Measurements from ENCODE around the gene TMED1. TPM values are rescaled to one million over a fixed set of nuclear protein-coding genes. Genes with fewer than 3 reads are reported as not detected.

Gene TMED1
- total and polyA plus RNA-seq, 11 donors = 27.0 to 76.5 (median 35.8) TPM

DNA sequence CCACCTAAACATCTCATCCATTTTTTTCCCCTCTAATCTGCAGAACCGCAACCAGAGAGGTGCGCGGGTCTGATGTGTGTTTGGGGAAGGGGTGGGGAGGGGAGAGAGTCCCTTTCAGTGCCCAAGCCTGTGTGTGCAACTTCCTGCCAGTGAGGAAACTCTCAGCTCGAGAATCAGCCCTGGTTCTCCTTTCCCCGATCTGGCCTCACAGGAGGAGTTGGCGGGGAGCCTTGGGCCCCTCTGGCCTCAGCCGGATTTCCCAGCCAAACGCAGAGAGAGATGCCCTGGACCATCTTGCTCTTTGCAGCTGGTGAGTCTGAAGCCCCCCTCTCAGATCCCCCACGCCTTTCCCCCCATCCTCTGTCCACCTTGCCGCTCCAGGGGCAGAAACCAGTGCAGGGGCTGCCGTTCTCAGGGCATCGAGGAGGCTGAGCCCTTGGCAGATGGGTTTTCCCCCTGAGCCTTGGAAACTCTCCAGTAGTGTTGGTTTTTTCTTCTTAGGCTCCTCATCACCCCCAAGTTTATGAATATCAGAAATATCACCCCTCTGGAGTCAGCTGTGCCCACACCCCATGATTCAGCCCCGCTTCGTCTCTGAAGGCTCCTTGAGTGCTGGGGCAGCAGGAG, 12.3 kb upstream of the TMED1 start, which contains the start of gene C19orf38:
TSS of gene C19orf38 (plus strand) at position 186 of the 627 bp plus-strand sequence. CDS start at position 280, 94 bp downstream.
- Histone ChIP-seq H3K36me3 (no peaks in the 10 kb centered on the region), H3K4me3 (peak within 1 kb of the TSS in 2 of 12 donors; percentile 7 to 45), H3K27ac (peak within 1 kb of the TSS in 1 of 12 donors; percentile 27), H3K4me1 (peaks cover 0 to 7% (median 0%) of the 10 kb centered on the region in 12 donors), H3K9me3 (peaks cover 0 to 19% (median 7%) of the 10 kb centered on the region in 12 donors), H3K27me3 (peaks cover 0 to 8% (median 0%) of the 10 kb centered on the region in 9 donors)
- DNase-seq (no peak), ATAC-seq (peak in 2 of 4 donors; percentile 60 to 69)
- intact Hi-C loops (cut with DNase I) = no loop called here
- 48 to 54% (median 52%) methylated on average over 13 to 14 of the region's 14 CpGs for WGBS, 4 donors
- TF ChIP-seq POLR2A (IDR thresholded peaks at IDR 0.05) = no peak
- no peak for TF ChIP-seq CTCF (IDR thresholded peaks at IDR 0.05)

DNA sequence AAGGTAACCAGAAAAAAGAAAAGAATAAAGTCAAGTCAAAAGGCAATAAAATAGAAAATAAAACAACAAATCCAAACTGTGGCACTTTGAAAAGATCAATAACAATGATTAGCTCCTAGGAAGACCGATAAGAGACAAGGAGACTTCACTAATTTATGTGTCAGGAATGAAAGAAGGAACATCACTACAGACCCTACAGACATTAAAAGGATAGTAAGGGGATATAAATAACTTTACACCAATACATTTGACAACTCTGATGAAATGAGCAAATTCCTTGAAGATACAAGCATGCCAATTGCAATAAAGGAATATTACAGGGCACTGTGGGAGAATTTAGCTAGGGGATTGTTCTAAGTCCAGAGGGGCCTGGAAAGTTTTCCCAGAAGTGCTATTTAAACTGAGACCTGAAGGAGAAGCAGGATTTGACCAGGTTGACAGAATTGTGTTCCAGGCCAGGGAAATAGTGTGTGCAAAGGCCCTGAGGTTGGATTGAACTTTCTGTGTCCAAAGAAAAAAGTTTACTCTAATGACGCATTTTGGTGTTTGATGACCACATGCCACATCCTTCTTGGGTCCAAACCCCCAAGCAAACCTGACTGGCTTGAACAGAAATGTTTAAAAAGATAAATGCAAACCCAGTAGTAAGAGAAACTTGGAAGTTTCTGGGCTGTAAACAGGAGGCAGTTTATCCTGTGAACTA, 10.6 kb upstream of the TMED1 start:
- DNase-seq (no peak), ATAC-seq (no peak)
- Histone ChIP-seq H3K27ac (no peak overlapping the region), H3K9me3 (peaks cover 0 to 19% (median 7%) of the 10 kb centered on the region in 12 donors), H3K4me1 (peaks cover 0 to 7% (median 0%) of the 10 kb centered on the region in 12 donors), H3K4me3 (no peak overlapping the region), H3K36me3 (no peaks in the 10 kb centered on the region), H3K27me3 (peaks cover 0 to 8% (median 0%) of the 10 kb centered on the region in 9 donors)
- no peak for TF ChIP-seq POLR2A (IDR thresholded peaks at IDR 0.05)
- TF ChIP-seq CTCF (IDR thresholded peaks at IDR 0.05) = no peak
- WGBS, 4 donors = 83 to 88% (median 86%) methylated on average over 2 of the region's 2 CpGs
- intact Hi-C loops (cut with DNase I) = no loop called here

DNA sequence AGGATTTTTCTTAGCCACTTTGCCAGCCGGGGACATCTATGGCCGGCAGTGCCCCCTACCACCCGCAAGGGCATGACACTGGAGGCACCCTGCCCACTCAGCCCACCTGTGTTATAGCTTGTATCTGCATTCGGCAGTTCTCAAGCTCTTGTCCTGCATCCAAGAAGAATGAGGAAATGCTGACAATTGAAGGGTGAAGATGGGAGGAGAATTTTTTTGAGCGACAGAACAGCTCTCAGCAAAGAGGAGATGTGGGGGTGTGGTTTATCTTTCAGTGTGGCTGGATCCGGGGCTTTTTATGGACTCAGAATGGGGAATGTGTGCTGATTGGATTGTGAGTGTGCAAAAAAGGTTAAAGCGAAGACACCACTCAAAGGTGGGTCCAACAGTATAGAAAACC, 6.8 kb upstream of the TMED1 start:
- DNase-seq = no peak
- Histone ChIP-seq H3K36me3 (no peaks in the 10 kb centered on the region), H3K4me1 (peaks cover 0 to 2% (median 0%) of the 10 kb centered on the region in 12 donors), H3K27ac (no peak overlapping the region), H3K9me3 (peaks cover 0 to 19% (median 7%) of the 10 kb centered on the region in 12 donors), H3K27me3 (no peaks in the 10 kb centered on the region), H3K4me3 (no peak overlapping the region)
- TF ChIP-seq CTCF (IDR thresholded peaks at IDR 0.05) (no peak), POLR2A (IDR thresholded peaks at IDR 0.05) (no peak)
- no peak for ATAC-seq
- intact Hi-C loops (cut with DNase I) = no loop called here
- WGBS, 4 donors = 83 to 89% (median 85%) methylated on average over 7 of the region's 7 CpGs

All from heart left ventricle (tissue), 16 donors.